ENCODE measurements around the gene S100A7A. TPM values are rescaled to one million over a fixed set of nuclear protein-coding genes. Genes with fewer than 3 reads are reported as not detected.

S100A7A gene
- total and polyA plus RNA-seq, 2 of the 4 experiments (the other 2 are of a cell fraction) = not detected

- Histone ChIP-seq H2AK5ac (ENCODE audit: low read depth, low read length) (no peak overlapping the region), H3K23ac (ENCODE audit: low read depth, low read length) (no peak overlapping the region), H2AFZ (replicated peaks; ENCODE audit: low read length, poor library complexity) (no peak overlapping the region), H3K27ac (ENCODE audit: insufficient read depth, low read length) (no peak overlapping the region), H4K8ac (ENCODE audit: low read depth in 2 of 2, low read length in 2 of 2) (no peak overlapping the region), H3K27me3 (ENCODE audit: control insufficient read depth, insufficient read depth, low read length) (peaks cover 4% of the 10 kb centered on the region), H3K9me3 (ENCODE audit: control insufficient read depth, insufficient read depth, low read length) (no peaks in the 10 kb centered on the region), H2BK120ac (ENCODE audit: low read depth, low read length) (no peak overlapping the region), H3K14ac (replicated peaks; ENCODE audit: low read depth, low read length) (no peak overlapping the region), H4K91ac (ENCODE audit: insufficient read depth, low read depth, low read length) (no peak overlapping the region), H3K56ac (ENCODE audit: extremely low read depth, insufficient read depth, low read length) (no peak overlapping the region), H2BK5ac (ENCODE audit: low read depth, low read length, poor library complexity, severe bottlenecking) (no peak overlapping the region), H3K4ac (ENCODE audit: low read depth, low read length) (no peak overlapping the region), H2BK20ac (ENCODE audit: low read depth, low read length) (no peak overlapping the region), H3K4me3 (ENCODE audit: insufficient read depth, low read depth, low read length) (no peak overlapping the region), H4K5ac (ENCODE audit: low read depth, low read length) (no peak overlapping the region), H2BK15ac (ENCODE audit: low read depth, low read length) (no peak overlapping the region), H3K9ac (ENCODE audit: low read depth, low read length) (no peak overlapping the region), H3K36me3 (ENCODE audit: control insufficient read depth, insufficient read depth, low read length) (no peaks in the 10 kb centered on the region), H3K4me1 (ENCODE audit: control insufficient read depth, insufficient read depth, low read length) (no peaks in the 10 kb centered on the region), H2AK9ac (replicated peaks; ENCODE audit: low read depth, low read length, poor library complexity) (no peak overlapping the region), H3K79me1 (ENCODE audit: low read depth in 1 of 2, low read length in 2 of 2) (no peaks in the 10 kb centered on the region), H3K4me2 (ENCODE audit: low read depth, low read length) (no peak overlapping the region), H3K18ac (ENCODE audit: low read depth, low read length) (no peak overlapping the region), H3K9me1 (ENCODE audit: insufficient read depth, low read length) (no peaks in the 10 kb centered on the region), H4K20me1 (ENCODE audit: insufficient read depth, low read length) (no peaks in the 10 kb centered on the region)
- TF ChIP-seq POLR2A (IDR thresholded peaks at IDR 0.05; ENCODE audit: low read depth, low read length) = no peak
- no peak for TF ChIP-seq CHD1 (IDR thresholded peaks at IDR 0.05; ENCODE audit: low read depth, low read length)
- no TSS peak for BruUV-seq (replicated peaks)
- DNase-seq = no peak
- intact Hi-C loops (cut with micrococcal nuclease) = no loop called here
- WGBS, 2 experiments (ENCODE audit: extremely low coverage in 2 of 2, insufficient read length in 1 of 2) = no CpG with 5 or more reads among the region's 2 CpGs
- CTCF ChIA-PET = no interaction called here
- POLR2A ChIA-PET (ENCODE audit: unreplicated experiment) = no interaction called here
- in situ Hi-C loops (cut with MboI; ENCODE audit: low sequenced_read_pairs) = no loop called here
- dilution Hi-C loops (cut with HindIII; ENCODE audit: low sequenced_read_pairs, unreplicated experiment) = no loop called here
- no peak for ATAC-seq (ENCODE audit: low read depth)
Observed at GRCh38 chr1:153367090-153367489, 49.2 kb upstream of the S100A7A start.

Measured in IMR-90 (cell line).